Activated B cell treated with CpG ODN at 0.5 μM for 24 hours (primary cell): ENCODE results near the gene RABGGTB. TPM values are rescaled to one million over a fixed set of nuclear protein-coding genes. Genes with fewer than 3 reads are reported as not detected.

ENCODE experiments used
- ATAC-seq: fragments of 200-7000 bp; cut with Tn5 transposase; one replicate; pipeline ENCODE4 v1.10.0; 2021; ENCODE audit warnings: low read depth, mild to moderate bottlenecking, moderate library complexity
- CTCF ChIA-PET: fragments of 350-600 bp; sonication (Branson Sonifier 250); formaldehyde crosslinking; loops from one replicate; lab custom pipeline; 2021; ENCODE audit warnings: antibody characterized with exemption; lab: Charles Lee
- POLR2A ChIA-PET: fragments of 350-600 bp; sonication (Branson Sonifier 250); formaldehyde crosslinking; loops from one replicate; lab custom pipeline; 2021; ENCODE audit warnings: antibody characterized with exemption; lab: Charles Lee
- DNase-seq: peaks from one replicate; pipeline ENCODE4 v3.0.0; 2022
- H3K27ac Mint-ChIP-seq: one replicate; pipeline ENCODE4 v1.8.0; 2020; ENCODE audit warnings: mixed read lengths
- H3K27me3 Mint-ChIP-seq: one replicate; pipeline ENCODE4 v1.8.0; 2021; ENCODE audit warnings: mixed read lengths
- H3K36me3 Mint-ChIP-seq: one replicate; pipeline ENCODE4 v1.8.0; 2021; ENCODE audit warnings: low read depth, mixed read lengths
- H3K4me1 Mint-ChIP-seq: one replicate; pipeline ENCODE4 v1.8.0; 2021; ENCODE audit warnings: mixed read lengths
- H3K4me3 Mint-ChIP-seq: one replicate; pipeline ENCODE4 v1.8.0; 2020; ENCODE audit warnings: mild to moderate bottlenecking, mixed read lengths
- H3K9me3 Mint-ChIP-seq: one replicate; pipeline ENCODE4 v1.8.0; 2020; ENCODE audit warnings: mixed read lengths
- intact Hi-C: fragments of 100-400 bp; cut with micrococcal nuclease; formaldehyde crosslinking; loops from one replicate; pipeline ENCODE4 v1.15.1; 2024
- total RNA-seq: library from RNA; stranded (reverse); gene quantifications from 2 replicates; pipeline ENCODE4 v1.2.3, GENCODE V29; 2022
- TF ChIP-seq, protein P1 (sequence below): fragments of 200-600 bp; IDR thresholded peaks from one replicate; pipeline ENCODE4 v1.8.0; 2022; ENCODE audit warnings: antibody characterized with exemption, mild to moderate bottlenecking

The RABGGTB gene
- total RNA-seq, 1 donor from 2014 or later = 234 TPM

GRCh38 chr1:75786901-75787493, 941 bp downstream of the RABGGTB start:
- DNase-seq = no peak
- peak overlapping the region; percentile 97 for H3K27ac Mint-ChIP-seq
- peaks cover 60% of the 10 kb centered on the region for H3K36me3 Mint-ChIP-seq
- H3K27me3 Mint-ChIP-seq = no peaks in the 10 kb centered on the region
- H3K4me1 Mint-ChIP-seq = peaks cover 71% of the 10 kb centered on the region
- no peaks in the 10 kb centered on the region for H3K9me3 Mint-ChIP-seq
- CTCF ChIA-PET = interaction anchor here (1.0 kb wide), 1 partner anchor 12 kb away, joined by 4 read pairs; no protein-coding TSS in a partner anchor
- TF ChIP-seq, protein P1, sequence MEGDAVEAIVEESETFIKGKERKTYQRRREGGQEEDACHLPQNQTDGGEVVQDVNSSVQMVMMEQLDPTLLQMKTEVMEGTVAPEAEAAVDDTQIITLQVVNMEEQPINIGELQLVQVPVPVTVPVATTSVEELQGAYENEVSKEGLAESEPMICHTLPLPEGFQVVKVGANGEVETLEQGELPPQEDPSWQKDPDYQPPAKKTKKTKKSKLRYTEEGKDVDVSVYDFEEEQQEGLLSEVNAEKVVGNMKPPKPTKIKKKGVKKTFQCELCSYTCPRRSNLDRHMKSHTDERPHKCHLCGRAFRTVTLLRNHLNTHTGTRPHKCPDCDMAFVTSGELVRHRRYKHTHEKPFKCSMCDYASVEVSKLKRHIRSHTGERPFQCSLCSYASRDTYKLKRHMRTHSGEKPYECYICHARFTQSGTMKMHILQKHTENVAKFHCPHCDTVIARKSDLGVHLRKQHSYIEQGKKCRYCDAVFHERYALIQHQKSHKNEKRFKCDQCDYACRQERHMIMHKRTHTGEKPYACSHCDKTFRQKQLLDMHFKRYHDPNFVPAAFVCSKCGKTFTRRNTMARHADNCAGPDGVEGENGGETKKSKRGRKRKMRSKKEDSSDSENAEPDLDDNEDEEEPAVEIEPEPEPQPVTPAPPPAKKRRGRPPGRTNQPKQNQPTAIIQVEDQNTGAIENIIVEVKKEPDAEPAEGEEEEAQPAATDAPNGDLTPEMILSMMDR = no peak
- intact Hi-C loops = loop anchor here (1.0 to 10.0 kb wide), 10 partner anchors 8 to 1990 kb away; partner anchors contain the start of genes ACADM, CRYZ, FPGT and LRRIQ3
- no peak for ATAC-seq
- H3K4me3 Mint-ChIP-seq = peak overlapping the region; percentile 98
- POLR2A ChIA-PET = interaction anchor here (0.8 to 3.1 kb wide), 10 partner anchors 9 to 1896 kb away, joined by 3 to 45 read pairs (median 9); partner anchors contain the start of genes ACADM, MSH4, ST6GALNAC3 and ZZZ3

DNA sequence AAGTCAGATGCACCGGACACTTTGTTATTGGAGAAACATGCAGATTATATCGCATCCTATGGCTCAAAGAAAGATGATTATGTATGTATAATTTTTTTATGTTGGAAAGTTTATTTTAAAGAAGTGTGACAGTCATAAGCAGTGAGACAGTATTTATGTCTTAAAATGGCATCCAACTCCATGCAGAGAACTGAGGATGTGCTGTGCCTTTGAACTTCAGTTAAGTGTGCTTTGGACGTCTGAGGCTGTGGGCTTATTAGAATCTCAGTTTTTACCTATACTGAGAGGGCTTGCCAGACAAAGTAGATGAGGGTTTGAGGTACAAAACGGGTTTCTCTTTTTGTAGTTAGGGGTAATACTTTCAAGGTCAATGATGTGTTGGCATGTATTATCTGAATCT, 1.5 kb downstream of the RABGGTB start:
- intact Hi-C loops = loop anchor here (2.0 to 10.0 kb wide), 7 partner anchors 173 to 1990 kb away; partner anchors contain the start of genes CRYZ, FPGT, LRRIQ3 and MIGA1
- H3K4me3 Mint-ChIP-seq = peak overlapping the region; percentile 98
- peak overlapping the region; percentile 97 for H3K27ac Mint-ChIP-seq
- ATAC-seq = no peak
- no peaks in the 10 kb centered on the region for H3K27me3 Mint-ChIP-seq
- H3K9me3 Mint-ChIP-seq = no peaks in the 10 kb centered on the region
- DNase-seq = no peak
- ChIA-PET POLR2A (interaction anchor here (1.0 to 1.8 kb wide), 3 partner anchors 10 to 42 kb away, joined by 3 to 10 read pairs (median 3); partner anchors contain the start of gene MSH4), CTCF (no interaction called here)
- TF ChIP-seq, protein P1 = no peak
- peaks cover 71% of the 10 kb centered on the region for H3K4me1 Mint-ChIP-seq
- H3K36me3 Mint-ChIP-seq = peaks cover 65% of the 10 kb centered on the region

DNA sequence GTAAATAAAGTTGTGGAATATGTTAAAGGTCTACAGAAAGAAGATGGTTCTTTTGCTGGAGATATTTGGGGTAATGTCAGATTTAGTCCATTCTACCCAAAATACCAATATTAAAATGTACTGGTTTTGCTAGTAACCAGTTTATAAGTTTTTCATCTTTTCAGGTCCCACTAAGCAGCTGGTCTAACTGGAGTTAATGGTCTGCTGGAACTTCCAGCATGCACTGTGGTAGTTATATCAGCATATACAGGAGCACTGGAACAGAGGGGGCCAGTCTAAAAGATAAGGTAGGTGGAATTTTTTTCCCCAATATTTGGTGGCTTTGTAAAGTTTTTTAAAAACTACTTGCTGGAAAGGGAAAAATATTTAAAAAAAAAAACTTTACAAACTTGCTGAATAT, 3.9 kb downstream of the RABGGTB start:
- no peak for DNase-seq
- TF ChIP-seq, protein P1 = no peak
- Mint-ChIP-seq H3K9me3 (no peaks in the 10 kb centered on the region), H3K4me1 (peaks cover 65% of the 10 kb centered on the region), H3K27me3 (no peaks in the 10 kb centered on the region), H3K4me3 (no peak overlapping the region), H3K27ac (no peak overlapping the region), H3K36me3 (peaks cover 89% of the 10 kb centered on the region)
- intact Hi-C loops = loop anchor here (5.0 to 10.0 kb wide), 5 partner anchors 175 to 1987 kb away; partner anchors contain the start of genes FPGT, LRRIQ3, MIGA1 and SLC44A5
- no peak for ATAC-seq
- ChIA-PET CTCF (no interaction called here), POLR2A (interaction anchor here (0.5 kb wide), 1 partner anchor 1893 kb away, joined by 3 read pairs; no protein-coding TSS in a partner anchor)

DNA sequence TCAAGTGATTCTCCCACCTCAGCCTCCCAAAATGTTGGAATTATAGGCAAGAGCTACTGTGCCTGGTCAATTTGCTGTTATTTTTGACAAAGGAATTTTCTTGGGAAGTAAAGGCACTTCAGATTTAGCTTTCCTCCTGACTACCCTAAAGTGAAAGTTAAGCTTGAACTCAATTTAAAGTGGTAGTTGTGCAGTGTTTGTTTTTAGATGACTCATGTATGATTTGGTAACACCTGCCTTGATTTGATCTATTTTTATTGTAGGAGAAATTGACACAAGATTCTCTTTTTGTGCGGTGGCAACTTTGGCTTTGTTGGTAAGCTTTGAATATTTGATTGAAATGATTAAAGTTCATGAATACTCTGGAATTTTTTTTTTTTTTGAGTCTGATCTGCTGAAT, 5.0 kb downstream of the RABGGTB start:
- POLR2A ChIA-PET = no interaction called here
- Mint-ChIP-seq H3K27ac (peak overlapping the region; percentile 60), H3K4me3 (peak overlapping the region; percentile 49), H3K4me1 (peaks cover 58% of the 10 kb centered on the region), H3K27me3 (no peaks in the 10 kb centered on the region), H3K9me3 (no peaks in the 10 kb centered on the region), H3K36me3 (peaks cover 97% of the 10 kb centered on the region)
- no peak for ATAC-seq
- CTCF ChIA-PET = no interaction called here
- intact Hi-C loops = no loop called here
- DNase-seq = no peak
- TF ChIP-seq, protein P1 = no peak

GRCh38 chr1:75792091-75792490, 6.0 kb downstream of the RABGGTB start:
- TF ChIP-seq, protein P1 = no peak

More at GRCh38 chr1:75792091-75792490, 6.0 kb downstream of the RABGGTB start:
- ChIA-PET POLR2A (no interaction called here), CTCF (interaction anchor here (0.6 kb wide), 1 partner anchor 156 kb away, joined by 3 read pairs; no protein-coding TSS in a partner anchor)
- Mint-ChIP-seq H3K27ac (no peak overlapping the region), H3K4me3 (no peak overlapping the region), H3K9me3 (no peaks in the 10 kb centered on the region), H3K36me3 (peaks cover 98% of the 10 kb centered on the region), H3K4me1 (peaks cover 52% of the 10 kb centered on the region), H3K27me3 (no peaks in the 10 kb centered on the region)
- no peak for ATAC-seq
- no peak for DNase-seq
- intact Hi-C loops = no loop called here
